Stimulated activated CD8-positive, alpha-beta memory T cell treated with anti-CD3 and anti-CD28 coated beads, Interleukin-7, amount 100 ng/mL, for 1 hour (primary cell): ENCODE measurements around the gene TPP1.

Experiments
- DNase-seq, 2 donors: peaks; one replicate each; pipeline ENCODE4 v3.0.0-alpha.2; 2020; ENCODE audit warnings: low read depth in 2 of 2

TPP1 gene

DNA sequence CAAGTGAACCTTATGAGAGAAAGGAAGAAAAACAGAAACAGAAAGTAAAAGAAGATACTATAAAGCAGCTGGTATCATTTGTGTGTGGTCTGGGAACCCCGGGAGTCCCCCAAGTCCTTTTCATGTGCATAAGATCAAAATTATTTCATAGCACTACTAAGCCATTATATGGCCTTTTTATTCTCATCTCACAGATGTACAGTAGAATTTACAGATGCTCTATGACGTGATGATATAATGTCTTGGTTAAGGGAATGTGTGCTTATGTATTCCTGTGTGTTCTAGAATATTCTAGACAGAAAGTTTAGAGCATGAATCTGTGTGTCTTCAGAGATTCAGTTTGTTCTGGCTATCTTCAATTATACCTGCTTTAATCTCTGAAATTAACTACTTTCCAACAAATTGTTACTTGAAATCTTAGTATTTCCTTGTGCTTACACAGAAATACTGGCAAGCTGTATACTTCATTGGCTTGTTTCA lies 8.6 kb upstream of the TPP1 start:
- no peak for DNase-seq

DNA sequence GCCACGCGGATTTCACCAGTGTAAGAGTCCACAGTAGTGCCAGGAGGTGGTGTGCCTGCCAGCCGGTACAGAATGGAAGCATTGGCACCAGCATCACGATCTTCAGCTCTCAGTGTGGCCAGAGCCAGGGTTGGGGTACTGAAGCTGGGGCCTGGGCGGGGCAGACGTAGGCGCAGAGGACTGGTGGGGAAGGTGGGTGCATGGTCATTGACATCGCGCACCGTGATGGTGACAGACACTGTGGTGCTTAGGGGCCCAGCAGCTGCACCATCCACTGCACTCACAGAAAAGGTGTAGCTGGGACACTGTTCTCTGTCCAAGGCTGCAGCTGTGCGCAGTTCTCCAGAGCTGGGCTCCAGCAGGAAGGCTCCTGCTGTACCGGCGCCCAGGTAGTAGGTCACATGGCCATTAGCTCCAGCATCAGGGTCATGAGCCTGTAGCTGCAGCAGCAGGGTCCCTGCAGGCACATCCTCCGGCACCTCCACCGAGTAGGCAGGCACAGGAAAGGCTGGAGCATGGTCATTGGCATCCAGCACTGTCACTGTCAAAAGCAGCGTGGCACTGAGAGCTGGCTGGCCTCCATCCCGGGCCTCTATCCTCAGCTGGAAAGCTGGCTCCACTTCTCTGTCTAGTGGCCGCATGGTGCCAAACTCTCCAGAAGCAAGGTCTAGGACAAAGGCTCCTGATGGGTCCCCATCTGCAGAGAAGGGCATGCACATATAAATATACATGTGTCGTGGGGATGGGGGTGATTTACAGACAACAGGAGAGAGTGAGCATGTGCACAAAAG lies 7.9 kb upstream of the TPP1 start:
- DNase-seq = no peak

DNA sequence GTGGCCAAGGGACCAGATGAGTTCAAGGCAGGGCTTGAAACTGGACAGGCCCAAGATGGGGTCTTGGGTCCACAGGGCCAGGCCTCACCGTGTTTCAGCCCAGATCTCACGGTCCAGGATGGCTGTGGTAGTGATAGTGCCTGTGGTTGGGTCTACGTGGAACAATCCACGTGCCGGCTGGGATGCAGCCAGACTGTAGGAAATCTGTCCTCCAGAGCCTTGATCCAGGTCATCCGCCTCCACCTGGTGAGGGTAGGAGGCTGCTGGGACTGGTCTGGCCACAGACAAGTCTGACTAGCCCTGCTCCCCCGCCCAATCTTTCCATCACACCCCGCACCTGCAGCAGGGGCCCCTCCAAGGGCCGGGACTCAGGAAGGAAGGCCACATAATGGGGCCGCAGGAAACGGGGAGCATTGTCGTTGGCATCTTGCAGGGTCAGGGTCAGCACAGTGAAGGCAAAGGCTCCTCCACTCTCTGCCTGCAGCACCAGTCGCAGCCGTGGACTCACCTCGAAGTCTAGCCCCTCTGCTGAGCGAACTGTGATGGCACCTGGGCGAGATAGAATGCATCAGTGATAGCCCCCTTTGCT lies 6.7 kb upstream of the TPP1 start:
- no peak for DNase-seq

DNA sequence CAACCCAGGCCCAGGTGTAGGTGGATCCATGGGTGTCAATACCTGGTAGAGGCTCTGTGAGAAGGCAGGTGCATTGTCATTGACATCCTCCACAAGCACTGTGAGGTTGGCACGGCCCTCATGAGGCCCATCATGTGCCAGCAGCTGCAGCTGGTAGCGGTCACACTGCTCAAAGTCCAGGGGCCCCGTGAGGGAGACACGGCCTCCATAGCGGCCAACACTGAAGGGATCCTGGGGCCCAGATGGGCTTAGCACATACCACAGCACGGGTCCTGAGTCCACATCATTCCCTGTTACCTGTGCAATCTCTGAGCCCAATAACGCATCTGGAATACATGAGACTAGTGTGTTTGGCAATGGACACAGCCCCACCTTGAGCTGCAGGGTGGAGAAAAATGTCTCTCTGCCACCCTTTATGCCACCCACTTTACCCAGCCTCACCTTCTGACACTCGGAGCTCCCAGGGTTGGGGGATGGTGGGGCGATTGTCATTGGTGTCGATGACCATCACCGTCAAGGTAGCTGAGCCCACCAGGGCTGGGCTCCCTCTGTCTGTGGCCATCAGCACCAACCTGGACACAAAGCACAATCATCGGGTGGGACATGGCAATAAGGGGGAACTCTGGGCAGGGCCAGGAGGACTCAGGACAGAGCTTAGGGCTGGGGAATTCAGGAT lies 6.1 kb upstream of the TPP1 start:
- DNase-seq = no peak

DNA sequence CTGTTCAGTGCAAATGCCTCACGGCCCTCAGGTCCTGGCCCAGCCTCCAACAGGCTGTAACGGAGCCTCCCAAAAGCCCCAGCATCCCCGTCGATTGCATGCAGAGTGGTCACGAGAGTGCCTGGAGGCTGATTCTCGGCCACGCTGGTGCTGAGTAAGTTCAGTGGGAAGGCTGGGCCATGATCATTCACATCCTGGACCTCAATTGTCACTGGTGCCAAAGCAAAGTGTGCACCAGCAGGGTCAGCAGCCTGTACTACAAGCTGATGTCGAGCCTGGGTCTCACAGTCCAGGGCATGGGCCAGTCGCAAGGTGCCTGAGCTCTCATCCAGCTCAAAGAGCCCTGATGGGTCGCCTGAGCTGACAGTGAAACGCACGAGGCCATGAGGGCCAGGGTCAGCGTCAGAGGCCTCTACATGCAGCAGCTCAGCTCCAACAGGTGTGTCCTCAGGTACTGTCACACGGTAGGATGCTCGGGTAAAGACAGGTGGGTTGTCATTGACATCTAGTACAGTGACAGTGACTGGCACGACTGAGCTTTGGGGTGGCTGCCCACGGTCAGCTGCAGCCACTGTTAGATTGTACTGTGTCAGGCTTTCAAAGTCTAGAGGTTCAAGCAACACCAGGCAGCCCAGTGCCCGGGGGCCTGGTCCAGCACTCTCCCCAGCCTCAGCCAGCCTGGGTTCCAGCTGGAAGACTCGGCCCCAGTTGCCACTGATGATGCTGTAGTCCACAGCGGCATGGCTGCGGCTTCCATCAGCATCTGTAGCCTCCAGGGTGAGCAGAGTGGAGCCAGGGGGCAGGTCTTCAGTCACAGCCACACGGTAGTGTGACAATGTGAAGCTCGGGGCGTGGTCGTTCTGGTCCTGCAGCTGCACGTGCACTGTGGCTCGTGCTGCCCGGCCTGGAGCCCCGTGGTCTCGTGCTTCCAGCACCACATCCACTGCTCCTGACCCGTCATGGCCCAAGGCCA lies 4.5 kb upstream of the TPP1 start:
- no peak for DNase-seq

DNA sequence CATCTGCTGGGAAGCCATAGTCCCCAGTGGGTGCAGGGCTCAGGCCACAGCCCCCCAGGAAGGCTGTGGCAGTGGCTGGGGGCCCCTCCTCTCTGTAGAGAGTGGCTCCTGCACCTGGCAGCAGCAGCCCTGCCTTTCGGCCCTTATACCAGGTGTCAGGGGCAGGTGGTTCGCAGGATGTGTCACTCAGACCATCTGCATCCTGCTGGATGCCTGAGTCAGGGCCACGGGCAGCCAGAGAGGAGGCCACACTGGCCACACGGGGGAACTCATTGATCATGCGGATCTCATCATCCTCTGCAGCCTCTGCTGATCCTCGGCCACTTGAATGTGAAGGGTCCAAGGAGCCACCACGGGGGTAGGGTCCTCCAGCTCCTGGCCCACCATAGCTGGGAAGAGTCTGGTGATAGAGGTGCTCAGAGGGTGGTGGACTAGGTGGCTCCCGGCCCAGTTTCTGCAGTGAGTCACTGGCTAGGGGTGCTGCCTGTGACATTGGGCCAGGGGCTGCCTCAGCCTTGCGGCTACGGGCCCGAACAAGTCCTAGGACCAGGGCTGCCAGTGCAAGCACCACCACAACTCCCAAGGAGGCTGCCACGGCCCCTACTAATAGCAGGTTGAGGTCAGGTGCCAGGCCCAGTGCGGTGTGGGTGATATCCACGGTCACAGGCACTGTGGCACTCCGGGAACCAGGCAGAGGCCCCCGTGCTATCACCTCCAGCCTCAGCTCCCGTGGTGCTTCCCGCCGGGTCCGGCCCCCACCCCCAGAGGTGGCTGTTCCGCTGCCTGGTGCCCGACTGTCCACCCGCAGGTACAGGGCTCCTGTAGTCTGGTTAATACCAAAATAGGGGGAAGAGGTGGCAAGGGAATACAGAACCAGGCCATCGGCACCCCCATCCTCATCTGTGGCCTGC lies 3.3 kb upstream of the TPP1 start:
- no peak for DNase-seq

DNA sequence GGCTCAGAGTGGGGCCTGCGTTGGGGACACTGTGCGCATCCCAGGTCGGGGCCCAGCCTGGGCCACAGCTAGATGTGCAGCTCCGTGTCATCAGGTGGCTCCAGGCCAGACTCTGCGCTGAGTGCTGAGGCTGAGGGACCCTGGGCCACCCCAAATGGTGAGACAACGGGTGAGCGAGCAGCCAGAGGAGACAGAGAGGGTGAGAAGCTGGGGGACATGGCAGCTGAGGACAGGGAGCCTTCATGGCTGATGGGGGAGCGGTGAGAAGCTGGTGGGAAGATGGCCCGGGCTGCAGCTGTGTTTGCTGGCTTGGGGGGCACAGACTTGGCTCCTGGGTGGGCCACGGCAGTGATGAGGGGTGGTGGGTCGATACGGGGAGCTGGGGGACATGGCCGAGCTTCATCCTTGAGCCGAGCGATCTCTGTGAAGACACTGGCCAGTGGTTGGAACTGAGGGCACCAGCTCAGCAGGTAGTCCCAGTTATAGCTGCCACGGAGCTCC lies 2.5 kb upstream of the TPP1 start:
- DNase-seq = no peak

DNA sequence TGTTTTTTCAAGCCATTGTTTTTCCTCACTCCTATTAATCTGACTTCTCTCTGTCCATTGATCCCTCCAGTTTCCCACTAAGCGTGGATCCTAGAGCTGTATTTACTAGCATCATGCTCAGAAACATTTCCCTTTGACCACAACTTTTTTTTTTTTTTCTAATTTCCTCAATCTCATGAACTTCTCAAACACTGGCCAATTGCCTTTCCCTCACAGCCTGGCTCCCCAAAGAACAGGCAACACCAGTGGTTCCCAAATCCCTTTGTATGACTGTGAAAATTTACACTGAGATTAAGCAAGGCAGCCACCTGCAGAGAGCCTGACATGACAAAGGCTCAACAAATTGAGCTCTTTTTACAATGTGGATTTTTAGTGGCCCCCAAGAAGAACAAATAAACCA lies 1.4 kb upstream of the TPP1 start:
- no peak for DNase-seq

DNA sequence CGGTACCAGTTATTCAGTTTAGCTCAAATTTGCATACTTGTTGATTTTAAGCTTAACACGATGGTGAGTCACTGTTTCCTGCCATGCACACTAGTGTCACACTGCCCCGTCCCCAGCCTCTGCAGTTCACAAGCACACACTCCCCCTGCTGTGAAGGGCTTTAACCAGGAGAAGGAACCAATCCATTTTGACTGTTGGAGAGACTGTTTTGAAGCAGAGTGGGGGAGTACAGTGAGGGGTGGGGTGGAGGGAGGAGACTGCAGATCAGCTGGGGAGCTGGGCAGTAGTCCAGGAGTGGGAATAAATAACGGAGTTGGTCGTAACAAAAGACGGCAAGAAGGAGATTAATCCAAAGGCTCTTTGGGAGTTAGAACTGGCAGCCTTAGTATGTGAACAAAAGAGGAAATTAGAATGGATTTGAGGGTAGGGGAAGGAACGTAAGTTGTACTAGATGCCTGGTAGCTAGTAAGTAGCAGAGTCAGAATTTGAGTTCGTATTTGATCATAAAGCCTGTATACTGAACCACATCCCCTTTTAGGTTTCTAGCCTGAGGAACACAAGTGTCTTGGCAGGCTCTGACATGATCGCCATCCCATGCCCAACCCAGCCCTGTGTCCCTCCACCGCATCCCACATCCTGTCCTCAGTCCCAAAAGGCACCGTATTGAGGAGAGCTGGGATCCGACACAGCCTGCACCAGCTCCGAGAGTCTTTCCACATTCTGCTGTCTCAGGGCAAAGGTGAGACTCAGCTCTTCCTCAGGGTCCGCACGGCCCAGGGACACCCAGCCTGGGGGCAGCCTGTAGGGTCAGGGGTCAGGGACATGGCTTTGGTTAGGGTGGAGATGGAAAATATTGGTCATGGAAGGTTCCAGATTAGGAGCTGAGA lies 862 bp downstream of the TPP1 start:
- peak; percentile 31 to 40 for DNase-seq

DNA sequence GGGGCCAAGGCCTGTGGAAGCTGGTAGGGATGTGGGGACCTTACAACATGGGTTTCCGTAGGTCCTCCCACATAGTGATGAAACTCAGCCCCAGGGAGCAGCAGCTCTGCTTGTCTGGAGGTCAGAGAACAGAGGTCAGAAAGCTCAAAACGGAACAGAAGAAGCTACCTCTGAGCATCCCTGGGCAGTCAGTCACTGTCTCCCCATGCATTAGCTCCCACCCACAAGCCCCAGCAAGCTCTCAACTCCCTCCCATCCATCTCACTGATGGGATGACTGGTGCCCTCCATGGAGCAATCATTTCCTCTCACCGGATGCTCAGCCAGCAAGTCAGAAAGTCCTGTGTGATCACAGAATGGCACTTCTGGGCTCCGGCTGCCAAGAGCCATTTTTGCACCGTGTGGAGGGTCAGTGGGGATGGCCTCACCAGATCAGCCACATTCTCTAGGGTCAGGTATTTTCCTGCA lies 1.9 kb downstream of the TPP1 start:
- DNase-seq = no peak

DNA sequence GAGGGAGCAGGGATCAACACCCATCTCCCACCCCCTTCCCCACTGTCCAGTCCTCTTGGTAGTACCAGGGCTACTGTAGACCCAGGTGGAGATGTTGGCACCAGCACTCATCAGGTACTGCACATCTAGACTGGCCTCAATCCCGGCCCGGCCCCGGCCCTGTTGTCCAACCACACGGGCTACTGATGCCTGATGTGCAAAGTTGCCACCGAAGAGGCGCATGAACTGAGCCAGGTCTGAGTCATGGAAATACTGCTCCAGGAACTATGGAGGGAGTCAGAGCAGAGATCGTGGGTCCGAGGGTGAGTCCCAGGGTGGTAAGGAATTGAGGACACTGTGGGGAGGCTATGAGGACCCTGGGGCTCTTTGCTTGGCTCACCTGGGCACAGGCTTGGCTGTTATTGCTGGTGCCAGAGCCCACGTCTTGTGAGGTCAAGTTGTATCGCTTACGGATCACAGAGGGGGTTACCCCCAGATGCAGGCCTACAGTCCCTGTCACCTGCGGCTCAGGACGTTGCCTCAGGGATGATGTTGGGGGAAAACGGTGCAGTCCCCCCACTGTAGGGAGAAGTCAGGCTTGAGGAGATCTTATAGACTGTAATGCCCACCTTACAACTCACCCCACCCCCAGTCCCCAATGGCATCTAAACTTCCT lies 2.5 kb downstream of the TPP1 start:
- DNase-seq = no peak

DNA sequence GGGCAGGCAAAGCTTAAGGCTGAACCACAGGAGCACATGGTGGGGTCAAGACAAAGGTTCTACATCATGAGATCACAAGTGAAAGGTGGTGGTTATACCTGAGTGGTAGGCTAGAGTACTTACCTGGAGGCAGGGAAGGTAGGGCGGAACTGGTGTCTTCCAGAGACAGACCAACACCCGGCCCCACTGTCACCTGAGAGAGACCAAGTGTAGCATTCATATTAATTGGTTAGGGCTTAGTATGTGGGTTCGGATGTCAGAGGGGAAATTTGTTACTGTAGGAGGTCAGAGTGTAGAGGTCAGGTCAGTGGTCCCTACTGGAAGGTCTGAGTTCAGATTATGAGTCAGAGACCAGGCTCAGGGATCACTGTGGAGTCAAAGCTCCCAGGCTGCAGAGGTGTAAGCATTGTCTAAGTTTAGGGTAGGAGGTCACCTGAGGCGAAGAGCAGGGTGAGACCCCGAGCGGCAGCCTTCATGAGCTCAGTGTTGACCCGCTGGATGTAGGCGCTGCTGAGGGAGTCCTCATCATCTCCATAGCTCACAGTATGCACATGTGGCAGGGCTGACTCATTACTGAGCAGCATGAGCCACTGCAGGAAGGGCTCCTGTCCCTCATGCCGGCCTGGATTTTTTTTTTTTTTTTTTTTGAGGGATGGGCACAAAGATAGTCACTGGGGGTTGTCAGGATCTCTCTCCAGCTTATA lies 3.2 kb downstream of the TPP1 start:
- DNase-seq = no peak

DNA sequence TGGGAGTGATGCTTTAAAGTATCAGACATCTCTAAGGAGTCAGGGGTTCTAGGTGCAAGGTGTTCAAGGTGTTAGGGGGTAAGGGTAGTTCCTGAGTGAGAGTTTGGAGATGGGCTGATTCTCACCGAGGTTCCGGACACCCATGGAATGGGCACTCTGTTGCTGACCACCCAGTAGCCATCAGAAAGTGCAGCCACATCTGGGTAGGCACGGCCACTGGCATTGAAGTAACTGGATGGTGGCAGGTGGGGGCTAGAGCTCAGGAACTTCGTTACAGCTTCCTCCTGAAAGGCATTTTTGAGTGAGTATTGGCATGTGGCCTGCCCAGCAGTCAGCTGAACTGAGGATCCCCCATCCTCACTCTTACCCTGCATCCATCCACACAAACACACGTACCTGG lies 4.2 kb downstream of the TPP1 start:
- DNase-seq = no peak

DNA sequence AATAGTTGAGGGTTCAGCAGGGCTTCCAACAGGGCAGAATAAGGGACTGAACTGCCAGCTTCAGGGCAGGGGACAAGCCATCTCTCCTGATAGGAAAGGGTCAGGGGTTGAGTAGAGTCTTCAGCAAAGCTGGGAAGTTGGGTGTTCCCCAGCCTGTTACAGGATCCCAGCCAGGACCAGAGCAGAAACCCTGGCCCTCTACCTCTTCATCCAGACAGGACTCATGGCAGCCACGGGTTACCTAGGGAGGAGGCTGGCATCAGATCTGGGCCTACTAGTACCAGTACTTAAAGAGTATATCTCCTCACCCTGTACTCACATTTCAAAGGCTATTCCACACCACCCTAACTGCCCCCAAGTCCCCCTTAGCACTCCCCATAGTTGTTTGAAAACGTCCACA lies 4.8 kb downstream of the TPP1 start:
- DNase-seq = no peak

DNA sequence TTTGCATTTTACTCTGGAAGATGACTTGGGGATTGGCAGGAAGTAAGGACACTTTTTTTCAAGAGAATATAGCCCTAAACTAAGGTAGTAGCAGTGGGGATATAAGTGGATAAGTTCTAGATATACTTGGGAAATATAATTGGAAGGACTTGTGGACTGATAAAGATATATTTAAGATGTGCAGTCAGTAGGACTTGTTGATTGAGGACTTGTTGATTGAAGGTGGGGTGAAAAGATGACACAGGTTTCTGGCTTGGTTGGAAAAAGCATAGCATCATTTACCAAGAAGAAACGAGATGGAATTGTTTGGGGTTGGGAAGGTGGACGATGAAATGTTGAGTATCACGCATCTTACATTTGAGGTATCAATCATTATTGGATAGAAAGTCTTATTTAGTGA lies 5.7 kb downstream of the TPP1 start:
- no peak for DNase-seq

DNA sequence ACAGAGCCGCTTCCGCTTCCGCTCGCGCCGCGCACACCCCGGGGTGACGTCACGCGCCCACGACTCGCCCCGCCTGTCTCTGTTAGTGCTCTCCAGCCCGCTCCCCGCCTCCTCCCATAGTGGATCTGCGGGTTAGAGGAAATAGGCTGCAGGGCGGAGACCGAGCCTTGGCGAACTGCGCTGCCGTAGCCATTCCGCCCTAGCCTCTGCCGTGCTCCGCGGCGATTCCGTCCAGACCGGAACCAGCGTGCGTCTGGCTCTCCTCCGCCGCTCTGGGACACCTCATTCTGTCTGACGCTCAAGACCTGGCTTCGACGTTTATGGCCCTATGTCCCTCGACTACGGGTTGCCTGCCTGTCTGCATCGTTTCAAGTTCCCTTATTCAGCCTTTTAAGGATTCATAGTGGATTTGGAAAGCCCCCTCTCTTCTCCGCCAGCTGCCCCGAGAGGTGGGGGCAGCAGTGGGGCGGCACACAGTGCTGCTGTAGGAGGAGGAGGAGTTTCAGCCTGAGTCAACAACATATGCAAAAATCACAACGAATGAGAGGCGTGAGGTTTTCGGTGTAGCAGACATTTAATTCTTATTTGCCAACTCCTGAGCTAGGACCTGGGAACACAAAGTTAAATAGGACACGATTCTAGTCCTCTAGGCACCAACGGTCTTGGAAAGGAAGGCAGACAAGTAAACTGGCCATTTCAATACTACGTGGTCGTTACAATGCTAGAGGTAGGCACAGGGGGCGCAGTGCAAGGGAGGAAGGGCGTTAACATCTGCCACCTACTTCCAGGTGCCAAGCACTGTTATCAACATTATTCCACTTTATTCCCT lies 6.8 kb downstream of the TPP1 start, which contains the start of gene TAF10:
TSS of gene TAF10 (minus strand) at position 4 of the 829 bp plus-strand sequence. CDS start 27 bp downstream, outside the sequence.
- DNase-seq = peak; percentile 89 to 90

DNA sequence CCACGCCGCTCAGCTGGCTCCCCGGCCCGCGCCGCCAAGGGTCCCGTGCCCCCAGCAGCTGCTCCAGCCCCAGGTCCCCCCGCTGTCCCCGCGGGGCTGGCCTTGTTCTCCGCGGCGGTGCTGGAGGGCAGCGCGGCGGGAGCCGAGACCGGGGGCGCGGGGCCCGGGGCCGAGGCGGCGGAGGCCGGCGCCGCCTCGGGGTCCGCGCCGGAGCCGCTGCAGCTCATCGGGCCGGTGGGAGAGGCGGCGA lies 7.3 kb downstream of the TPP1 start:
- DNase-seq = no peak
